Measurements from ENCODE around the gene GLRX3.
A peak's percentile ranks its signal among the peaks of the same experiment; 100 is the strongest.

Gene GLRX3

GRCh38 chr10:130137659-130138478 is 1.7 kb downstream of the GLRX3 start:
- no peak for DNase-seq (ENCODE audit: low read depth)

DNA sequence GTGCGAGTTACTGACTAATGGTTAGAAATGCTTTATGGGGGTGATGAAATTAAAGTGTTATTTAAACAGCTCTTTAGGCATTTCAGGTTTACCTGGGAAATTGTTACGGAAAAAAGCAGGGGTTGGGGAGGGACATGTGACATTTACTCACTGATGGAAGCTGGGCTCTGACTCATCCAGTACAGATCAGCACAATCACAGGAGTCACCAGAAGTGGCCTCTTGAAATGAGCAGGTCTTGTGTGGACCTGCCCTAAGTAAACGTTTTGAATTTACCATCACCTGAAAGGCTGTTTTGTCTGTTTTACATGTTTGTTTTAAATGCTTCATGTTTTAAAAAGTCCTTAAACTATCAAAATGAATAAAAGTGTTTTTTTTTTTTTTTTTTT is 2.3 kb downstream of the GLRX3 start:
- DNase-seq (ENCODE audit: low read depth): peak; percentile 49

DNA sequence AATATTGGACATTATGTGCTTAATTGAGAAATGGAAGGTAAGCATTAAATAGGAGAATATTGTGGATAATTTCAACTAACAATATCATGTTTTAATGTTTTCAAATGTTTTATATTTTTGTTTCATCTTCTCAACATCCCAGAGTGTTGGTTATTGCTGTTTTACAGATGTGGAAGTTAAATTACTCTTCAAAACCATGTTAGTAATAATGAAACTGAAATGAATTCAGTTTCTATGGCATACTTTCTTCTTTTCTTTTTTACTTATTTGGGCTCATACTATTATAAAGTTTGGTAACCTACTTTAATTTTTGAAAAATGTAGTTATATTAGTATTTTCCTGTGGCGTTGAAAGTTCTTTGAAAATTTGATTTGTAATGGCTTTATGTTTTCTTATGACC is 4.2 kb downstream of the GLRX3 start:
- DNase-seq (ENCODE audit: low read depth): no peak

- no peak for DNase-seq (ENCODE audit: low read depth)
Measured at GRCh38 chr10:130141038-130141437, 4.8 kb downstream of the GLRX3 start.

DNA sequence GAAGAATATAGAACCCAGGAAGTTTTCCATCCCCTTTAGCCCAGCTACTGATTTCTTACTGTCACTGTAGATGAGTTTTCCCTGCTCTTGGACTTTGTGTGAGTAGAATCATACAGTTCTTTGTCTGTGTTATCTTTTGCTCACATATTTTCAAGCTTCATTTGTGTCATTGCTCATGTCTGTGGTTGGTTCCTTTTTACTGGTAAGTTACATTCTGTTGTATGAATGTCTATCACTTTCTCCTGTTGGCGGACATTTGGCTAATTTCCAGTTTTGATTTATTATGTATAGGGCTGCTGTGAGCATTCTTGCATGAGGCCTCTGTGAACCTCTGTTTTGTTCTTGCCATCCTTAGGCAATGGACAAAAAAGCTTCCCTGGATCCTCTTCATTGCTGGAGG is 5.3 kb downstream of the GLRX3 start:
- DNase-seq (ENCODE audit: low read depth): peak; percentile 14

- DNase-seq (ENCODE audit: low read depth): no peak
Measured at GRCh38 chr10:130141878-130142277, 5.7 kb downstream of the GLRX3 start.

DNA sequence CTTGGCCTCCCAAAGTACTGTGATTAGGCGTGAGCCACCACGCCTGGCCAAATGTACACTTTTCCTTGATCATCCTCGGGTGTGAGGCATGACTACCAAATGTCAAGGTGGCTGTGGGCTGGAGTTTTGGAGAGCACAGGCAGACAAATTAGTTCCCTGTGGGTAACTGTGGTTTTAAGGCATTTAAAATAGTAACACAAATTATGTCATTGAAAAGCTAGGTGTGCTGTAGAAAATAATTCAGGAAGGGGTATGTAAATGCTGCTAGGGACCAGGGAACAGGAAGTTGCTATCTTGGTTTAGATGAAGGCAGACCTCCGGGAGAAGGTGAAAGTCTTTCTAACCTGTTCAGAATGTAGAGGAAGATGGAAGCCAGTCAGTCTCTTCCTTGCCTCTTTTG is 9.9 kb downstream of the GLRX3 start:
- no peak for DNase-seq (ENCODE audit: low read depth)

DNA sequence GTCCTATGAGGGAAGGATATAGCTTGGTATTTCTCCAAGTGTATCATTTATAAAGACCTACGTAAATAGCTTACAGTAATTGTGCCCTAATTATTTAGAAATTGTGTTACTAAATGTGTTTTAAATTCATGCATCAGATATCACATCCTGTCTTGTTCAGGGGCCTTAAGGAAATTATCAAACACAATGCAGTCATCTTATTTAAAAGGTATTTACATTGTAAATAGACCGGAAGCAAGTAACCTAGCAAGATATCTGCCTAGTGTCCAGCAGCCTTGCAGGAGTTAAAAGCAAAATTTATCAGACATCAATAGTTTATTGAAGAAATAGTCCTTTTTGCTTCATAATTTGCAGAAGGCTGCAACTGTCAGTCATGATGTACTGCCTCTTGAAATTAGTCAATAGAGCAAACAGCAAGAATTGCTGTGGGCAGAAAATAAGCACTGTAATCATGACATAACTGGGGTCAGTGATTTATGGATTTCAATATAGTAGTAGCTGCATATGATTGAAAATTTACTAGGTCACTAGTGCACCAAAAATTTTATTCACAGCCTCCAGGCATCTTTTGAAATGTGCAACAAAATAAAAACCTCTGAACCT is 23.1 kb downstream of the GLRX3 start:
- no peak for DNase-seq (ENCODE audit: low read depth)

- DNase-seq (ENCODE audit: low read depth): peak; percentile 6
Measured at GRCh38 chr10:130160775-130161174, 24.6 kb downstream of the GLRX3 start.

- peak; percentile 20 for DNase-seq (ENCODE audit: low read depth)
Measured at GRCh38 chr10:130161331-130161730, 25.1 kb downstream of the GLRX3 start.

DNA sequence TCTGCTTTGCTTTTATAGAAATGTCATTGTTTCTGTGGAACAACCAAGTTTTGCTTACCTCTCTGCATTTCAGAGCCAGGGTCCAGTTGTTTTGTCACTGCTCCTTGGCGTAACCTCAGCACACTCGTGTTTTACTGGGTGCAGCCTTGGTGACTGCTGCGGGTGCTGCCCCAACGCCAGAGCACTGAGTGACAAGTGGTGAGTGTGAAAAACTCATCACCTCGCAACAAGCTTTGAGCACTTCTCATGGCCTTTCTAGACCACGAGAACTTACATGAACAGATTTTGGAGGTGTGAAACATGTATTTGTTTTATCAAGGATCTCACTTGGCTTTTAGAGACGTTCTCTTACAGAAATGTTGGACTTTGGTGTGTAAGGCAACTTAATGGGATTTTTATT is 31.0 kb downstream of the GLRX3 start:
- no peak for DNase-seq (ENCODE audit: low read depth)

GRCh38 chr10:130167707-130168106 is 31.5 kb downstream of the GLRX3 start:
- DNase-seq (ENCODE audit: low read depth): no peak

DNA sequence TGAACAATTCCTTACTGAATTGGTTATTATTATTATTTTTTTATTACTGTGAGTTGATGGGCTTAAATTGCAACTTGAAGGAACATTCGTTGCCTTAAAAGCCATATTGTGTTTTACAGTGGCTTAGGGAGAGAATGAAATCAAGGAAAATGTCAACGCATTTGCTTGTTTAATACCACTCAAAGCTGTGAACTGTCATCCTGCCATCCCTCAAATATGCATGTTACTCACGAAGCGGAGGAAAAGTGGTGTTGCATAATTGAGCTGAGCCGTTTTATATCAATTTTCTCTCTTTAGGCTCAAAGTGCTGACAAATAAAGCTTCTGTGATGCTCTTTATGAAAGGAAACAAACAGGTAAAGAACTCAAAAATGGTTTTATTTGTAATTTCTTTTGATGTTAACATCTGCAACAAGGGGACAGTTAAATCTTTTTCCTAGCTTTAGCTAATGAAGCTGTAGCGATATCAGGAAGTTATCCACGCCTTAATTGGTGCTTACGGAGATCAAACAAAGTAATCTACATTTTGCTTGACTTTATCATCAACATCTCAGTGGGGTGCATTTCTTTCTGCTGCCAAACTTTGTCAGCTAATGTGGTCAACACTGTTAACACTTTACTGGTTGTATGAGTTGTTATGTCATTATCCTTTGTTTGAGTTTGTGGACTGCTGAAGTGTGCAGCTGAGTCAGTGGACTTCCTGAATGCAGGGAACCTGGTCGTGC is 33.1 kb downstream of the GLRX3 start:
- DNase-seq (ENCODE audit: low read depth): no peak

DNA sequence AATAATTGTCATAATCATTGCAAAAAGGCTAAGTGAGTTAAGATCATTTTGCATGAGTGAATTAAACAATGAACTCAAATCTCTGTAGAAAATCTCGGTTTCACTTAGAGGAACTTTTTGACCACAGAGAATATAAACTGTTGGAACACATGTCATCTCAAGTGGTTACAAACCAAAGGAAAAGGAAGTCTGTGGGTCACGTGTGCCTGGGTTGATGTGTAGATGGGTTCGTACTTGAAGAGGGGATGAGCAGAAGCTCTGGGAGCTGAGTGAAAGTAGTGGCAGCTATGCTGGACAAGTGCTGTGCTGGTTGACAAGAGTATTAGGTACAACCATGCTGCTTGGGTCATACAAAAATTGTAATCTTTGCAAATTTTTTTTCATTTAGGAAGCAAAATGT is 35.0 kb downstream of the GLRX3 start:
- no peak for DNase-seq (ENCODE audit: low read depth)

- no peak for DNase-seq (ENCODE audit: low read depth)
Measured at GRCh38 chr10:130174328-130174727, 38.1 kb downstream of the GLRX3 start.

- no peak for DNase-seq (ENCODE audit: low read depth)
Measured at GRCh38 chr10:130175074-130175473, 38.9 kb downstream of the GLRX3 start.

GRCh38 chr10:130177250-130177649 is 41.1 kb downstream of the GLRX3 start:
- no peak for DNase-seq (ENCODE audit: low read depth)

GRCh38 chr10:130179640-130180039 is 43.4 kb downstream of the GLRX3 start:
- DNase-seq (ENCODE audit: low read depth): peak; percentile 62

- no peak for DNase-seq (ENCODE audit: low read depth)
Measured at GRCh38 chr10:130180416-130180815, 44.2 kb downstream of the GLRX3 start.

DNA sequence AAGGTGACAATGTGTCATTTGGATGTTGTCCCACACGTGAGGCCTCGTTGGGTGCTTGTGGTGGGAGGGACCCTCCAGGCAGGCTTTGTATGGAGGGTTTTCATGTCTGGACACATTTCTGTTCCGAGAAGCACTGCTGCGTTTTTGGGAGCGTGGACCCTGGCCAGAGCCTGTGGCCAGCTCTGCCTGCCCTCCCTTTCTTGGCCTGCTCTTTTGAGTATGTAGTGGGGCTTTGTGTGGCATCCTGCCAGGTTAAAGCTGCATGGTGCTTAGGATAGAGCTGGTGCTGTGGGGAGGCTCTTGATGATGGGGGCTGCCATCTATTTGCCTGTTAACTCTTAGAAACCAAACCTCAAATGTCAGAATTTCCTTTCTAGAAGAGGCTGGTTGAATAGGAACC is 45.7 kb downstream of the GLRX3 start:
- DNase-seq (ENCODE audit: low read depth): no peak

- DNase-seq (ENCODE audit: low read depth): no peak
Measured at GRCh38 chr10:130185591-130185990, 49.4 kb downstream of the GLRX3 start.

- DNase-seq (ENCODE audit: low read depth): no peak
Measured at GRCh38 chr10:130188195-130189175, 52.3 kb downstream of the GLRX3 start.
